Stimulated activated CD8-positive, alpha-beta memory T cell treated with anti-CD3 and anti-CD28 coated beads, Interleukin-7, amount 100 ng/mL, for 24 hours (primary cell): Measurements from ENCODE around the gene OR10G7.

ENCODE experiments used
- DNase-seq: peaks from one replicate; pipeline ENCODE4 v3.0.0-alpha.2; 2020; ENCODE audit warnings: low read depth

OR10G7 gene, protein sequence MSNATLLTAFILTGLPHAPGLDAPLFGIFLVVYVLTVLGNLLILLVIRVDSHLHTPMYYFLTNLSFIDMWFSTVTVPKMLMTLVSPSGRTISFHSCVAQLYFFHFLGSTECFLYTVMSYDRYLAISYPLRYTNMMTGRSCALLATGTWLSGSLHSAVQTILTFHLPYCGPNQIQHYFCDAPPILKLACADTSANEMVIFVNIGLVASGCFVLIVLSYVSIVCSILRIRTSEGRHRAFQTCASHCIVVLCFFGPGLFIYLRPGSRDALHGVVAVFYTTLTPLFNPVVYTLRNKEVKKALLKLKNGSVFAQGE

GRCh38 chr11:124041254-124041653 lies at the start of gene OR10G7:
Gene OR10G7 (minus strand): TSS chr11:124041325. CDS start chr11:124039001, 2,324 bp downstream.
- no peak for DNase-seq

- DNase-seq, result no peak
Measured at GRCh38 chr11:124085997-124086846, 45.1 kb upstream of the OR10G7 start.

- no peak for DNase-seq
Measured at GRCh38 chr11:124085583-124085982, 44.5 kb upstream of the OR10G7 start.

- no peak for DNase-seq
Measured at GRCh38 chr11:124082371-124082770, 41.2 kb upstream of the OR10G7 start.

DNA sequence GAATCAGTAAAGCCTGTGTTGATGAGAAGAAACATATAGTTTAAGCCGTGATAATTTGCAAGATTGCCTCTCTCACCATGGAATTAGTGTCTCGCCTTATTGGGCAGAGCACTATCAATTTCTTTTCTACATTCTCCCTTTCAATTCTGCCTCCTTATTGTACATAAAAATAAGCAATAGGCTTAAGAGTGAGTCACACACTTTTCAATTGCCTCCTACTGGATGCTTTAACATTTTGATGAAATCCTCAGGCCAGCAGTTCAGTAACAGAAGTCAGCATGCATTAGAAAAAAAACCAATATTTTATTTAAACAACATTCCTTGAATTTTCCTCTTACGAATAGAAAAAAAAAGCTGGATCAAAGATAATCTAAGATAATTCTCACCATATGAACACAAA lies 40.4 kb upstream of the OR10G7 start:
- DNase-seq, result no peak

DNA sequence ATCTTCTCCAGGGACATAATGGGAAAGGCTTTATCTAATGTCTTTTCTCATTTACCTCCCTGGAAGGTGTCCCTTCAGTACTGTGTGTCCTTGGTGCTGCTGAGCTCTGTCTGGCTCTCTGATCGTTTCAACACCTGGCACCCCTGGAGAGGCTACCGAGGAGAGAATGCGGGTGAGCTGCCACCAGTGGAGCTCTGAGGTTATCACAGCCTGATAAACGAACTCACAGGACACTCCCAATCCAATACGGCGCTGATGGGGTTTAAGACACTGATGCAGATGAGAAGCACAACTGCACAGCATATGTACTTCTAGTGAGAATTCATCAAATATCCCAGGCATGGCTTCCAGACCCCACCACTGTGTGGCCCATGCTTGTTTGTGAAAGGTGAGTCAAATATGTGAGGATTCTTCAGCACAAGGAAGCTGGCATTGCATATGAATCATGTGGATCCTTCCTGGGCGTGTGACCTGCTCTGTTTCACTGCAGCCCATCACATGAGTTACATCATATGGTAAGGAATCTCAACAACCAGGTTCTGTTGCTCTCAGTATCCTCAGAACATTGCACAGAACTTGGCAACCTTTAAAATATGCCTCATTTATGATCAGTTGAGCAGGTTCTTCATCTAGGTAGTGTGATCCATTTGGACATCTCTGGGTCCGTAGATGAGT lies 39.3 kb upstream of the OR10G7 start:
- DNase-seq, result no peak

- DNase-seq, result no peak
Measured at GRCh38 chr11:124079631-124080326, 38.7 kb upstream of the OR10G7 start.

- no peak for DNase-seq
Measured at GRCh38 chr11:124078591-124078990, 37.5 kb upstream of the OR10G7 start.

GRCh38 chr11:124077266-124077665 lies 36.1 kb upstream of the OR10G7 start:
- no peak for DNase-seq

DNA sequence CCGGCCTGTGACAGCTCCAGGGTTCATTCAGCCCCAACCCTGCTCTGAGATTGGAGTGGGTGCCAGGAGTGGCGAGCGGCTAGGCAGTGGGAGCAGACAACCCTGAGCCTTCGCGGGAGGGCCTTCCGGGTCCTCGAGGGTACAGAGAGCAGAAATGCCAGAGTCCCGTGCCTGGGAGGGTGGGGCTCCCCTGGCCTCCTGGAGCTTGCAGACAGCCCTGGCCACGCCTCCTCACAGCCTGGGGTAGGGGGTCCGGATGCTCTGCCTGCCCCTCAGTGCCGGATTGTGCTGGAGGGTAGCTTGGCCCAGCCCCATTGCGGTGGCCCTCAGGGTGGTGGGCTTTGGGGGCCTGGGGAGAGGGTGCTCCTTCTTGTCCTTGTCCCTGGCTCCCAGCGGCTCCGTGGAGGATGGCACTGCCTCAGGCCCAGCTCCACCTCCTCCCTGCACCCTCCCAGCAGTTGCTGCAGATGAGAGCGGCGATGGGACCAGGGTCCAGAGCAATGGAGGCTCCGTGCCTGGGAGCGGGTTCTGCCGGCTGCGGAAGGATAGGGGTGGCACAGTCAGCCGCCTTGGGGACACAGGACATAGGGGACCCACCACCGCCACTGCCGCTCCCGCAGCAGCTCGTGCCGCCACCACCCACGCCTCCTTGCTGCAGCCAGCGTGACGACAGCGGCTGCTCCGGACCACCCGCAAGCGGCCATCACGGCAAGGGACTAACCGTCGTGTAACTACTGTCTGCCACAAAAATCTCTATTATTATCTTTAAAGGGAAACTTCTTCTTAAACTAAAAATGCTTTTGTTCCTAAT lies 34.9 kb upstream of the OR10G7 start:
- DNase-seq, result no peak

DNA sequence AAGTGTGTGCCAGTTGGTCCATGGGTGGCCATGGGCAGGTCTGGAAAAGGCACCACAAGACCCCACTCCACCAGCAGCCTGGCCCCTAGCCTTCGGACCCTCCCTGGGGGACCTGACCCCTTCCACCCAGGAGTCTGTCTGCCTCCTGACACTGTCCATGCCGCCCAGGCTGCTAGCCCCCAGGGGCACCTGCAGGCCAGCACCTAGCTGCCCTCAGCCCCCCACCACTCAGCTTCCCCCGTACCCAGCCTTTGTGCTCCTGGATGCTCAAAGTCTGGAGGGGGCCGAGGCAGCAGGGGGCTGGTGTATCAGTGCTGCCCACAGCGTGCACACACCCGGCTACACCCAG lies 34.3 kb upstream of the OR10G7 start:
- no peak for DNase-seq

DNA sequence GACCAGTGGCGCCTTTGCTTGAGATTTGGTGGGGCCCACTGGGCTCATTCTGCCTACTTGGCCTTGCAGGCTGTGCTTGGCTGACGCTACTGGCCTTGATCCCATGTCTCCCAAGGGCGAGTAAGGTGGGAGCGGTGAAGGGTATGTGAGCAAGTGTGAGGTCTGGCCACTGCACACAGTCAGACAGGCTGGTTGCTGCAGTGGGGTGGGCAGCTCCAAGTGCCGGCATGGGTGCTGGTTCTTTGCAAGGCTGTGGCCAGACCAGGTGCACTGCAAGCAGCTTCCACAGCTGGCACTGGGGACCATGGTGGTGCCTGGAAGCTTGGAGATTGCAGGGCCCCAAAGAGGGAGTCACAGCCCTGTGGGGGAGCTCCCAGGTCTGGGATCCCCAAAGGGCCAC lies 33.4 kb upstream of the OR10G7 start:
- DNase-seq, result no peak

DNA sequence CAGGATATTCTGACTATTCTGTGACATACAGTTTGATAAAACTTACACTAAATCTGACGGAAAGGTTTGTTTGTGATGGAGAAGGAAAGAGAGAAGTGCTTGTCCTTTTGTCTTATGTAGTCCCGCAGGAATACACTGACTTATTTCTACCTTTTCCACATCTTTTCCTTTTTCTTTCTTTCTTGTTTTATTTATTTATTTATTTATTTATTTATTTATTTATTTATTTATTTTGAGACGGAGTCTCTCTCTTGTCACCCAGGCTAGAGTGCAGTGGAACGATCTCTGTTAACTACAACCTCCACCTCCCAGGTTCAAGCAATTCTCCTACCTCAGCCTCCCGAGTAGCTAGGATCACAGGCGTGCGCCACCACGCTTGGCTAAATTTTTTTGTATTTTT lies 31.0 kb upstream of the OR10G7 start:
- no peak for DNase-seq

GRCh38 chr11:124071623-124071948 lies 30.5 kb upstream of the OR10G7 start:
- no peak for DNase-seq

GRCh38 chr11:124070915-124071622 lies 29.9 kb upstream of the OR10G7 start:
- peak; percentile 45 for DNase-seq

DNA sequence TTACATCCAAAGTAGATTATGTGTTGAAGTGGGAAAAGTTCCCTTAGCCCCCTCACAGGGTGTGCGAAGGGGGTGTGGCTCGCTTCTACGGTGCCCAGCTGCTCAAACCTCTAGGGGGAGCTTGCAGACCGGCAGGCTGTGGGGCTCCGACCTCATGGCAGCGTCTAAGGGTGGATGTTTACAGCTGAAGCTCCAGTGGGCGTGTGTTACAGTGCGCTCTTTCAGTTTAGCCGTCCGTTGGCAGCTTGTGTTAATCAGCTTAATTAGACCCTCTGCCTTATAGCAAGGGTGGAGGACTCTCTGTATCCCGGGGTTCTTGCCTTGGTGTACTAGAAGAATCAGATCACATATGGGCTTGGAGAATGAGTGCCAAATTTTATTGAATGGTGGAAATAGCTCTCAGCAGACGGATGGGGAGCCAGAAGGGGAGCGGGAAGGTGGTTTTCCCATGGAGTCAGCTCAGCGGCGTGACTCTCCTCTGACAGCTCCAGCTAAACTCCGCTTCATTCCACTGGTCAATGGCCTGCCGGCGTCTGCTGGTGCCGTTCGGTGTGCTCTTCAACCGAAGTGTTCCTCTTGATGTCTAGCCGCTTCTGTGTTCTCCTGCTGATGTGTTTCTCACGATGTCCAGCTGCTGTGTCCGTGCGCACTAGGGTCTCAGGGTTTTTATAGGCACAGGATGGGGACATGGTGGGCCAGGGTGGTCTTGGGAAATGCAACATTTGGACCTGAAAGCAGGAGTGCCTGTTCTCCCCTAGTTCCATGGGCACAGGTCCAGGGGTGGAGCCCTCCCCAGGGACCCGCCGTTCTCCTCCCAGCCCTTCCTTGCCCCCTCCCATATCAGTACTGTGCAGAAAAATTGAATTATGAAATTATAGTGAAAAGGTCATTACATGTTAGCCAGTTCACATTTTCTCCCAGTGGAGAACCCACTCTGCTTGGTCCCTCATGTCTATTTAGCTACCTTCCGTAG lies 28.6 kb upstream of the OR10G7 start:
- DNase-seq, result no peak

- DNase-seq, result no peak
Measured at GRCh38 chr11:124068601-124069110, 27.5 kb upstream of the OR10G7 start.

DNA sequence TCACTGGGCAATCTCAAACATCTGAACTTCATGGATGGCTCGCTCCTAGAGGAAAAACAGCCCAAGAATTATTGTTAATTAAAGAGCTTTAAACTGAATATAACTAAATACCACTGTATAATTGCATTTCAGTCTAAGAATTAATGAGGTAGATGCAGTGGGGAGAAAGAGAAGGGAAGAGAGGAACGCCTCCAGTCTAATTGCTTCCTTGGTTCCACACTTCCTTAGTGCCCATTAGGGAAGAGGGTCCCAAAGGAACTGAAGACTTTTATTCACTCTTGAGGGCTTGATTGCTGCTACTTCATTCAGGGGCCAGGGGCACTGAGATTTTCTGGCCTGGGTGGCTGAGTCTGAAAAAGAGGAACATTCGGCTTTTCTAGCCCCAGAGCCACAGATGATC lies 11.8 kb upstream of the OR10G7 start:
- DNase-seq, result no peak

GRCh38 chr11:124050748-124051147 lies 9.6 kb upstream of the OR10G7 start:
- no peak for DNase-seq

DNA sequence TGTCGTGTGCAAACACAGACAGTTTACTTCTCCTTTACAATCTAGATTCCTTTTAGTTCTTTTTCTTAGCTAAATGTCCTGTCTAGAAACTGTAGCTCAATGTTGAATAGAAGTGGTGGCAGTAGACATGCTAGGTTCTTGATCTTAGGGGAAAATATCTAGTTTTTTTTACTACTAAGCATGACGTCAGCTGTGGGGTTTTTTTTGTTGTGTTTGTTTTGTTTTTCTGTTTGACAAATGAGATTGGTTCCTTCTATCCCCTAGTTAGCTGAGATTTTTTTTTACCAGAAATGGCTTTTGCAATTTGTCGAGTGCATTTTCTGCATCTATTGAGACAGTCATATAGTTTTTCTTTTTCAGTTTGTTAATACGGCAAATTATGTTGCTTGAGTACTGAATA lies 2.3 kb upstream of the OR10G7 start:
- DNase-seq, result no peak
